ENCODE data around the gene C19orf47. TPM values are rescaled to one million over a fixed set of nuclear protein-coding genes. Genes with fewer than 3 reads are reported as not detected.

C19orf47 gene
- total RNA-seq, 1 donor = 9.1 TPM

DNA sequence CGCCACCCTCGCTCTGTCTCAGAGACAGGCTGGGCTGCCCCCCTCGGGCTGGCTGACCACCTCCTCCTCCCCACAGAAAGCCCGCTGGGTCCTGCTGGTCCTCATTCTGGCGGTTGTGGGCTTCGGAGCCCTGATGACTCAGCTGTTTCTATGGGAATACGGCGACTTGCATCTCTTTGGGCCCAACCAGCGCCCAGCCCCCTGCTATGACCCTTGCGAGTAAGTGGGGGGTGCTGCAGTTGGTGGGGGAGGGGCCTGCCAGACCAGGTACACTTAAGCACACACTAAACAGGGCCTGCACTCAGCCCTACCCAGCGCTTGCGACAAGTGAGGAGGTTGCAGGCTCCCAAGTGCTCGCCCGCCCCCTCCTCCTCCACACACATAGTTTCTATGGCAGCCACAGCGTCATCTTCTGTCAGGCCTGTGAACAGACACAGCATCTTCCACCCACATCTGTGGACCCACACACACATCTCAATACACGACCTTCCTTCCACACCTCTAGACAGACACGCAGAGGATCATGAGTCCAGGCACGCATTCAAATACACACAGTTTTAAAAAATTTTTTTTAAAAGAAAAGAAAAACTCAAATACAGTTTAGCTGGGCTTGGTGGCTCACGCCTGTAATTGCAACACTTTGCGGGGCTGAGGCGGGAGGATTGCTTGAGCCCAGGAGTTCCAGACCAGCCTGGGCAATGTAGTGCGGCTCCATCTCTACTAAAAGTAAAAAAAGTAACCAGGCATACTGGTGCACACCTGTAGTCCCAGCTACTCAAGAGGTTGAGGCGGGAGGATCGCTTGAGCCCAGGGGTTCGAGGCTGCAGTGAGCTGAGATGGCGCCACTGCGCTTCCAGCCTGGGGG is 18.7 kb upstream of the C19orf47 start:
- H3K4me3 ChIP-seq (ENCODE audit: low read depth, low read length) = no peak overlapping the region
- DNase-seq (ENCODE audit: low read depth) = no peak
- TF ChIP-seq, protein P1, sequence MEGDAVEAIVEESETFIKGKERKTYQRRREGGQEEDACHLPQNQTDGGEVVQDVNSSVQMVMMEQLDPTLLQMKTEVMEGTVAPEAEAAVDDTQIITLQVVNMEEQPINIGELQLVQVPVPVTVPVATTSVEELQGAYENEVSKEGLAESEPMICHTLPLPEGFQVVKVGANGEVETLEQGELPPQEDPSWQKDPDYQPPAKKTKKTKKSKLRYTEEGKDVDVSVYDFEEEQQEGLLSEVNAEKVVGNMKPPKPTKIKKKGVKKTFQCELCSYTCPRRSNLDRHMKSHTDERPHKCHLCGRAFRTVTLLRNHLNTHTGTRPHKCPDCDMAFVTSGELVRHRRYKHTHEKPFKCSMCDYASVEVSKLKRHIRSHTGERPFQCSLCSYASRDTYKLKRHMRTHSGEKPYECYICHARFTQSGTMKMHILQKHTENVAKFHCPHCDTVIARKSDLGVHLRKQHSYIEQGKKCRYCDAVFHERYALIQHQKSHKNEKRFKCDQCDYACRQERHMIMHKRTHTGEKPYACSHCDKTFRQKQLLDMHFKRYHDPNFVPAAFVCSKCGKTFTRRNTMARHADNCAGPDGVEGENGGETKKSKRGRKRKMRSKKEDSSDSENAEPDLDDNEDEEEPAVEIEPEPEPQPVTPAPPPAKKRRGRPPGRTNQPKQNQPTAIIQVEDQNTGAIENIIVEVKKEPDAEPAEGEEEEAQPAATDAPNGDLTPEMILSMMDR (IDR thresholded peaks at IDR 0.05; ENCODE audit: insufficient read depth, low read length) = no peak

DNA sequence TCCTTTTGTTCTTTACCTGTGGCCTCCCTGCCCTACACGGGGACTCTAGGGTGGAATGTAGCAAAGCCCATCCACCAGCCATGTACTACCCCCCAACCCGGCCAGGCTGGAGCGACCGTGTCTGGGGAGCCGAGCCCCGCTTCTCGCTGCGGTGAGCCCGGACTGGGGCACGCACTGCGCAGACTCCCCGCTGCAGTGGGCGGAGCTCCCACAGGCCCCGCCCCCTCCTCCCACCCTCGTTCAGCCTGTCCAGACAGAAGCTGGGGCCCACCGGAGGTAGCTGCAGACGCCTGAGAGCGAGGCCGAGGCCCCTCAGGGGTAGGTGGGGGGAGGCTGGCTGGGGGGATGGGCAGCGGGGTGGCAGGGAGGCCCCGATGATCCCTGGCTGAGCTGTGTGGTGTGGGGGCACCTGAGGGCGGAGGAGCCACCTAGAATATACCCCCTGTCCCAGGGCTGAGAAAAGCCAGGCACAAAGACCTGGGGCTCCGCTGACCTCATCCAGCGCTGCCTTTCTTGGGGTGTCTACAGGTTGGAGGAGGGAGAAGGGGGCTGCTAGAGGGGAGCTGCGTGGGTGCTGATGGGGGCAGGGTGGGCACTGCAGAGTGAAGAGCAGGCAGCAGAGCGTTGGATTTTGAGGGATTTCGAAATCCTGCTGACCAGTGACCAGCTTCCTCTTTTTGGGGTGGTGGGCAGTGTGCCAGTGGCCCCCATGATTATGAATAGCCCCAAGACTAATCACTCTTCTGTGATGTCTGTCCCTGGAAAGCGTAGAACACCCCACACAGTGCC is 17.6 kb upstream of the C19orf47 start:
- TF ChIP-seq, protein P1 (IDR thresholded peaks at IDR 0.05; ENCODE audit: insufficient read depth, low read length) = no peak
- DNase-seq (ENCODE audit: low read depth) = peak; percentile 43
- H3K4me3 ChIP-seq (ENCODE audit: low read depth, low read length) = peak overlapping the region; percentile 57

DNA sequence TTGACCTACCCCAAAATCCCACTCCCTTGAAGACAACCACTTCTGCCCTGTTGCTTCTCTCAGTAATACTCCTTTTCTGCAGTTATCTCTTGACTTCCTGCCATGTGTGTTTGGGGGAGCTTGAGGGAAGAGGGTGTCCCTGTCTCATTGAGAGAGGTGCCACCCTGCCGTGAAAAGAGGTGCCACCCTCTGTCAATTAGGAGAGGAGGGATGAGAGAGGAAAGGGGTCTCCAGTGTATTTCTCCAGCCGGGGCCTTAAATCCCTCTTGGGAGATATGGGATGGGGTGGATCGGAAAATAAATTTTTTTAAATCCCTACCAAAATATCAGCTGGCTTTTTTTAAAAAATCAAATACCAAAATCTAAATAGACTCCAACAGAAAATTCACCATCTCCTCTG is 16.8 kb upstream of the C19orf47 start:
- TF ChIP-seq, protein P1 (IDR thresholded peaks at IDR 0.05; ENCODE audit: insufficient read depth, low read length) = no peak
- DNase-seq (ENCODE audit: low read depth) = no peak
- H3K4me3 ChIP-seq (ENCODE audit: low read depth, low read length) = no peak overlapping the region

DNA sequence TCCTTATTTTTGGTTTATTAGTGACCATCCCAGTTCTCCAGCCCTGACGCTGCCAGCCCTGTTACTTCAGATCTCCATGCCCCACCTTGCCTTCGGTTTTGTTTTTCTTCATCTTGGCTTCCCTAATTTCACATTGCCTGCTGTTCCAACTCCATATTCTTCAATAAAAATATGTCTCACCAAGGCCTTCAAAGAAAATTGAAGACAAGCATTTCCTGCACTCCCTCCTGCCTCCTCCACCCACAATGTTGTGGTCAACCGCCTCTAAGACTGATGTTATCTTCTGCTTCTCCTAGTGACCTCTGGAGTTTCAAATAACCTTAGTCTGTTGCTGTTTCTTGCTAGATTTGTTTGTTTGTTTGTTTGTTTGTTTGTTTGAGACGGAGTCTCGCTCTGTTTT is 14.9 kb upstream of the C19orf47 start:
- no peak for DNase-seq (ENCODE audit: low read depth)
- no peak overlapping the region for H3K4me3 ChIP-seq (ENCODE audit: low read depth, low read length)
- TF ChIP-seq, protein P1 (IDR thresholded peaks at IDR 0.05; ENCODE audit: insufficient read depth, low read length) = no peak

DNA sequence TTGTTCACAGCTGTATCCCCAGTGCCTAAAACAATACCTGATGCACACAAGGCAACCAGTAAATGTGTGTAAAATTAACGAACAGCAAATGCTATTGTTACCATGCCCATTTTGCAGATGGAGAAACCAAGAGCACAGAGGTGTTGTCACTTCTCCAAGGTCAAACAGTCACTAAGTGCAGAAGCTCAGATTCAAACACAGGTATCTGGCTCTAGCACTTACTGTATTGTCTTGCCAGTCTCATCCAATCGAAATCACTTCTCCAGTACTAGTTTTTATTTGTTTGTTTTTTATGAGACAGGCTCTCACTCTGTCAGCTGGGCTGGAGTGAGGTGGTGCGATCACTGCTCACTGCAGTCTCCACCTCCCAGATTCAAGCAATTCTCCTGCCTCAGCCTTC is 14.0 kb upstream of the C19orf47 start:
- H3K4me3 ChIP-seq (ENCODE audit: low read depth, low read length) = no peak overlapping the region
- TF ChIP-seq, protein P1 (IDR thresholded peaks at IDR 0.05; ENCODE audit: insufficient read depth, low read length) = no peak
- no peak for DNase-seq (ENCODE audit: low read depth)

DNA sequence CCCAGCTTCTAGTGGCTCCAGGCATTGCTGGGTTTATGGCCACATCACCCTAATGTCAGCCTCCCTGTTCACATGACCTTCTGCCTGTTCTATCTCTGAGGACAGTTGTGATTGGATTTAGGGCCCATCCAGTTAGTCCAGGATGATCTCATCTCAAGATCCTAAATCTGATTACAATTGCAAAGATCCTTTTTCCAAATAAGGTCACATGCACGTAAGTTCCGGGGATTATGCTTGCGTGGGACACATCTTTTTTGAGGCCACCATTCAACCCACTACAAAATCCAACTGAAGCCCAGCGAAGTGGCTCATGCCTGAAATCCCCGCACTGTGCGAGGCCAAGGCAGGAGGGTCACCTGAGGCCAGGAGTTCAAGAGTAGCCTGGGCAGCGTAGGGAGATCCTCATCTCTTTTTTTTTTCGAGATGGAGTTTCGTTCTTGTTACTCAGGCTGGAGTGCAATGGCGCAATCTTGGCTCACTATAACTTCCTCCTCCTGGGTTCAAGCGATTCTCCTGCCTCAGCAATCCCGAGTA is 12.6 kb upstream of the C19orf47 start:
- no peak overlapping the region for H3K4me3 ChIP-seq (ENCODE audit: low read depth, low read length)
- TF ChIP-seq, protein P1 (IDR thresholded peaks at IDR 0.05; ENCODE audit: insufficient read depth, low read length) = no peak
- no peak for DNase-seq (ENCODE audit: low read depth)

All from fibroblast of the aortic adventitia (primary cell).